SU-DHL-6 (cell line): Measurements from ENCODE around the gene C16orf95.

Experiments
- H2AFZ ChIP-seq: fragments of 200-600 bp; sonication (generic); 2 replicates; pipeline ENCODE4 v1.6.1; 2014; ENCODE audit warnings: low read depth, mild to moderate bottlenecking, moderate library complexity, mixed read lengths, antibody characterized with exemption, low read length; ENCODE audit not compliant: severe bottlenecking
- H3F3A ChIP-seq: fragments of 200-600 bp; shearing (Covaris generic); 2 replicates; pipeline ENCODE4 v1.6.0; 2016; ENCODE audit warnings: antibody characterized with exemption, mild to moderate bottlenecking; ENCODE audit not compliant: insufficient read depth
- H3K27ac ChIP-seq: fragments of 200-600 bp; sonication (generic); 2 replicates; pipeline ENCODE4 v1.5.1; 2016; ENCODE audit warnings: low read depth, mild to moderate bottlenecking, low read length, moderate library complexity, mixed read lengths
- H3K27me3 ChIP-seq: fragments of 200-600 bp; sonication (generic), shearing (Covaris generic); 2 replicates; pipeline ENCODE4 v1.6.0; 2014; ENCODE audit warnings: mild to moderate bottlenecking, low read length
- H3K36me3 ChIP-seq: fragments of 200-600 bp; sonication (generic); 2 replicates; pipeline ENCODE4 v1.6.1; 2014; ENCODE audit warnings: mild to moderate bottlenecking, low read length, mixed read lengths
- H3K4me2 ChIP-seq: fragments of 300-600, 200-600 bp; shearing (Covaris generic), sonication (generic); 2 replicates; pipeline ENCODE4 v1.6.0; 2014; ENCODE audit warnings: low read length, low read depth, mild to moderate bottlenecking; ENCODE audit not compliant: poor library complexity, severe bottlenecking
- H3K4me3 ChIP-seq: fragments of 200-600 bp; sonication (generic); 2 replicates; pipeline ENCODE4 v1.5.1; 2014; ENCODE audit warnings: antibody characterized with exemption, low read length, mild to moderate bottlenecking, mixed read lengths; ENCODE audit not compliant: insufficient read depth, poor library complexity, severe bottlenecking
- H3K79me2 ChIP-seq: fragments of 200-600 bp; sonication (generic); 2 replicates; pipeline ENCODE4 v1.6.1; 2014; ENCODE audit warnings: mild to moderate bottlenecking, low read length, moderate library complexity; ENCODE audit not compliant: insufficient read depth
- H3K9ac ChIP-seq: fragments of 200-600 bp; sonication (generic); 2 replicates; pipeline ENCODE4 v1.7.0; 2014; ENCODE audit warnings: mild to moderate bottlenecking, low read length
- H3K9me2 ChIP-seq: fragments of 200-600 bp; sonication (generic); replicated peaks from 2 replicates; pipeline ENCODE4 v1.6.1; 2014; ENCODE audit warnings: low read length; ENCODE audit not compliant: insufficient read depth
- H3K9me3 ChIP-seq: fragments of 200-600 bp; sonication (generic); 2 replicates; pipeline ENCODE4 v1.6.1; 2014; ENCODE audit warnings: low read length, mixed read lengths; ENCODE audit not compliant: insufficient read depth
- H4K20me1 ChIP-seq: fragments of 200-600 bp; sonication (generic); 2 replicates; pipeline ENCODE4 v1.6.1; 2014; ENCODE audit warnings: low read depth, mild to moderate bottlenecking, antibody characterized with exemption, low read length, moderate library complexity, mixed read lengths
- EZH2phosphoT487 ChIP-seq: fragments of 200-600 bp; sonication (generic), shearing (Covaris generic); conservative IDR thresholded peaks from 2 replicates; pipeline ENCODE4 v1.6.1; 2018; ENCODE audit warnings: mild to moderate bottlenecking, antibody characterized with exemption, low read length, moderate library complexity, mixed read lengths
- TF ChIP-seq, protein P1 (sequence below): fragments of 200-600 bp; sonication (generic); IDR thresholded peaks from one replicate; pipeline ENCODE4 v1.5.1; 2017; ENCODE audit warnings: antibody characterized with exemption, mild to moderate bottlenecking, low read length, moderate library complexity; ENCODE audit not compliant: insufficient read depth, poor library complexity, severe bottlenecking

Gene C16orf95

DNA sequence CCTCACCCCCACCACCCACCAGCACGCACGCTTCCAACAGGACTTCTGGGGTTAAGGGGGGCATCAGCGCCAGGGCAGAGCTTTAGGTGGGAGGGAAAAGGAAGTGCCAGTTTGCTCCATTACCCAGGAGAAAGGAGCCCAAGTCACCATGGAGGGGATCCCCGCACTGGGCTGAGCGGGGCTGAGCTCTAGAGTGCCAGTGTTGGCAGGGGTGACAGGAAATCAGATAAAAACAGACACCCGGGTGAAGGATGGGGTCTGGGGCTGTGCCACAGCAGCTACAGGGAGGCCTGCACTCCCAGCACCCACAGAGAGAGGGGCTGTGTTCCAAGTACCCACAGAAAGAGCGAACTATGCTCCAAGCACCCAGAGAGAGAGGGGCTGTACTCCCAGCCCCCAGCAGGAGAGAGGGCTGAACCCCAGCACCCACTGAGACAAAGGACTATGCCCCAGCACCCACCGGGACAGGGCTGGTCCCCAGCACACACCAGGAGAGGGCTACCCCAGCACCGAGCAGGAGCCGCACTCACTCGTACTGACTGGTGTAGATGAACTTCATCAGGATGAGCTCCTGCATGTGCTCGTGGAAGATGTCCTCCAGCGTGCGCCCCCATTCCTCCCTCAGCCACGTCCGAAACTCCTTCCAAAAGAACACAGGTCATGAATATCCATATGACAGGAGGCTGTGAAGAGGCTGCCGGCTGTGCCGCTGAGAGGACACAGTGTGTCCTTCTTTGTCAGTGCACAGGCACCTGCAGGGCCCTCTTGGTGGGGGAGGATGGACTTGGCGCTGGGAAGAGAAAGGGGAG, 18.6 kb upstream of the C16orf95 start:
- Histone ChIP-seq H3K27ac (no peak overlapping the region), H2AFZ (no peak overlapping the region), H3K9me2 (no peaks in the 10 kb centered on the region), H3K36me3 (no peaks in the 10 kb centered on the region), H3K27me3 (no peaks in the 10 kb centered on the region), H3K9ac (no peak overlapping the region), H3K4me2 (no peak overlapping the region), H3K4me3 (no peak overlapping the region), H3K79me2 (no peaks in the 10 kb centered on the region), H3K9me3 (no peaks in the 10 kb centered on the region), H4K20me1 (no peaks in the 10 kb centered on the region), H3F3A (no peaks in the 10 kb centered on the region)
- TF ChIP-seq, protein P1, sequence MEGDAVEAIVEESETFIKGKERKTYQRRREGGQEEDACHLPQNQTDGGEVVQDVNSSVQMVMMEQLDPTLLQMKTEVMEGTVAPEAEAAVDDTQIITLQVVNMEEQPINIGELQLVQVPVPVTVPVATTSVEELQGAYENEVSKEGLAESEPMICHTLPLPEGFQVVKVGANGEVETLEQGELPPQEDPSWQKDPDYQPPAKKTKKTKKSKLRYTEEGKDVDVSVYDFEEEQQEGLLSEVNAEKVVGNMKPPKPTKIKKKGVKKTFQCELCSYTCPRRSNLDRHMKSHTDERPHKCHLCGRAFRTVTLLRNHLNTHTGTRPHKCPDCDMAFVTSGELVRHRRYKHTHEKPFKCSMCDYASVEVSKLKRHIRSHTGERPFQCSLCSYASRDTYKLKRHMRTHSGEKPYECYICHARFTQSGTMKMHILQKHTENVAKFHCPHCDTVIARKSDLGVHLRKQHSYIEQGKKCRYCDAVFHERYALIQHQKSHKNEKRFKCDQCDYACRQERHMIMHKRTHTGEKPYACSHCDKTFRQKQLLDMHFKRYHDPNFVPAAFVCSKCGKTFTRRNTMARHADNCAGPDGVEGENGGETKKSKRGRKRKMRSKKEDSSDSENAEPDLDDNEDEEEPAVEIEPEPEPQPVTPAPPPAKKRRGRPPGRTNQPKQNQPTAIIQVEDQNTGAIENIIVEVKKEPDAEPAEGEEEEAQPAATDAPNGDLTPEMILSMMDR = no peak
- no peak for TF ChIP-seq EZH2phosphoT487

DNA sequence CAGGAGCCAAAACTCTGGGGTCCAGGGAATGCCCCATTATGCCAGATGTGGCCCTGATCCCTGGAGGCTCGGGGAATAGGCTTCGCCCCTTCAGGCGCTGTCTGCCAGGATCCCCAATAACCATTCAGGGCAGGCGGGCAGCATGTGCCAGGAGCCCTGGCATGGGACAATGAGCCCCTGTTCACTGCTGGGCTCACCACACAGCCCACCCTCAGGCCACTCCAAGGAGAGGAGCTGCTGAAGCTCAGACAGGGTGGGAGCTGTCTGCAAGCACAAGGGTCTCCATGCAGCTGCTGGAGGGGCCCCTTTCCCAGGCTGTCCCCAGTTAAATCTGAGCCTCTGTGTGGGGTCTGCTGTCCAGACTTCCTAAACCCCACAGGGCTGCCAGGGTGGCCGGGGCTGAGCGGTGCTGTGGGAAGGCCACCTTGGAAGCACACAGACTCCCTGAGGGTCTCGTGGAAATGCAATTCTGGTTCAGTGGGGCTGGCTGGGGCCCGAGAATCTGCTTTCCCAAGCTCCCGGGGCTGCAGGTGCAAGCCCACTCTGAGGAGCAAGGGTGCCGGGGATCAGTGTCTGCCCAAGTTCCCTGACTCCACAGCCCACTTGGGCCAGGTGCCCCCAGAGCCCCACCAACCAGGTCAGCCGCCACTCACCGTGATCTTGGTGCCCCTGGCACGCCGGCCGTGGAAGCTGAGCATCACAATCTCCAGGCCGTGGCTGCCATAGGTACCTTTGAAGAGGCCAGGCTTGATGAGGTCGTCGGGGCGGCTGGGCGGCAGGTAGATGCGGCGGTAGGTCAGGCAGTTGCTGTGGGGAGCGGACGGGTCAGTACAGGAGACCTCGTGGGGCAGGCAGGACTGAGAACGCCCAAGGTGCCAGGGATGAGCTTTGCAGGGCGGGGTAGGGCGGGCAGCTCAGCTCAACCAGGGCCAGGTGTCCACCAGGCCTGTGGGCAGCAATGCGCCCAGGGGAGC, 17.7 kb upstream of the C16orf95 start:
- H3K4me3 ChIP-seq = no peak overlapping the region
- no peak overlapping the region for H3K9ac ChIP-seq
- no peaks in the 10 kb centered on the region for H3K79me2 ChIP-seq
- no peaks in the 10 kb centered on the region for H3K9me3 ChIP-seq
- H3F3A ChIP-seq = no peaks in the 10 kb centered on the region
- H3K27me3 ChIP-seq = no peaks in the 10 kb centered on the region
- TF ChIP-seq EZH2phosphoT487 = no peak
- TF ChIP-seq, protein P1 = no peak
- H3K36me3 ChIP-seq = no peaks in the 10 kb centered on the region
- H4K20me1 ChIP-seq = no peaks in the 10 kb centered on the region
- H2AFZ ChIP-seq = no peak overlapping the region
- no peak overlapping the region for H3K27ac ChIP-seq
- H3K4me2 ChIP-seq = no peak overlapping the region
- no peaks in the 10 kb centered on the region for H3K9me2 ChIP-seq

DNA sequence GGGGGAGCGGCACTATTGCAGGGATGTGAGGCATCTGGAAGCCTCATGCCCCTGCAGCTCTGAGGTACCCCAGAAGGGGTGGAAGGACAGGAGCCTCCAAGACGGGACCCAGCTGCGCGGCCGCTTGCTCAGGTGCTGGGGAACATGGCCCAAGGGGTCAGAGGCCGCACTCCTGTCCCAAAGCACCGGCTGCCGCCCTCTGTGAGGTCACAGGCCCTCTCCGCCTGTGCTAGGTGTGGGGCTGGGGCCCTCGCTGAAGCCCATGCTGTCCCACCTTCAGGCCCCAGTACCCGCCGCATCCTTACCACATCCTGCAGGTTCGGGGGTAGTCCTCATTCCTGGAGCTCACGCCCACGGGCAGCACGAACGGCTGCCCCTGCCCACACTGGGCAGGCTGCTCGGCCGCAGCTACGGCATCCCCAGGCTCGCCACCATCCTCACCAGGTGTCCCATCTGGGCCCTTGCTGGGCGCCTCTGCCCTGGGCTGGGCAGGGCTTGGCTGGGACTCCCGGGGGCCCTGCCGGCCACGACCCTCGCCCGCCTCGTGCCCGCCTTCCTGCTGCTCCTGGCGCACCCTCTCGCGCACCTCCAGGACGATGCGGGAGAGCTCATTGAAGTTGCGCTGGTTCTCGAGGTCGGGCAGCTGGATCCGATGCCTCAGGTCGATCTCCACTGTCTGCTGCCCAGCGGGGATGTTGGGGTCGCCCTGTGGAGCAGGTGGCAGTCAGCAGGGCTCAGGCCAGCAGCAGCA, 16.6 kb upstream of the C16orf95 start:
- no peak overlapping the region for H3K4me2 ChIP-seq
- TF ChIP-seq, protein P1 = no peak
- no peak for TF ChIP-seq EZH2phosphoT487

More for the DNA sequence above, 16.6 kb upstream of the C16orf95 start:
- H3K9me2 ChIP-seq = no peaks in the 10 kb centered on the region
- H3K4me3 ChIP-seq = no peak overlapping the region
- H4K20me1 ChIP-seq = no peaks in the 10 kb centered on the region
- no peaks in the 10 kb centered on the region for H3K9me3 ChIP-seq
- H3K79me2 ChIP-seq = no peaks in the 10 kb centered on the region
- H2AFZ ChIP-seq = no peak overlapping the region
- H3F3A ChIP-seq = no peaks in the 10 kb centered on the region
- no peaks in the 10 kb centered on the region for H3K27me3 ChIP-seq
- H3K36me3 ChIP-seq = no peaks in the 10 kb centered on the region
- no peak overlapping the region for H3K9ac ChIP-seq
- no peak overlapping the region for H3K27ac ChIP-seq
